GM12873 (cell line): ENCODE measurements around the gene CZIB.

Source experiments
- TF ChIP-seq, protein P1 (sequence below): IDR thresholded peaks from 2 replicates; pipeline ENCODE4 v1.5.1; 2012; ENCODE audit warnings: low read depth, mild to moderate bottlenecking, moderate library complexity, low read length, control low read depth; ENCODE audit not compliant: insufficient read depth; ENCODE audit errors: missing control alignments

Gene CZIB

GRCh38 chr1:53238197-53239155, 18.0 kb upstream of the CZIB start, which contains the start of gene MAGOH:
TSS of gene MAGOH (minus strand) at chr1:53238518. CDS start at chr1:53238448, 70 bp downstream.
- TF ChIP-seq, protein P1, sequence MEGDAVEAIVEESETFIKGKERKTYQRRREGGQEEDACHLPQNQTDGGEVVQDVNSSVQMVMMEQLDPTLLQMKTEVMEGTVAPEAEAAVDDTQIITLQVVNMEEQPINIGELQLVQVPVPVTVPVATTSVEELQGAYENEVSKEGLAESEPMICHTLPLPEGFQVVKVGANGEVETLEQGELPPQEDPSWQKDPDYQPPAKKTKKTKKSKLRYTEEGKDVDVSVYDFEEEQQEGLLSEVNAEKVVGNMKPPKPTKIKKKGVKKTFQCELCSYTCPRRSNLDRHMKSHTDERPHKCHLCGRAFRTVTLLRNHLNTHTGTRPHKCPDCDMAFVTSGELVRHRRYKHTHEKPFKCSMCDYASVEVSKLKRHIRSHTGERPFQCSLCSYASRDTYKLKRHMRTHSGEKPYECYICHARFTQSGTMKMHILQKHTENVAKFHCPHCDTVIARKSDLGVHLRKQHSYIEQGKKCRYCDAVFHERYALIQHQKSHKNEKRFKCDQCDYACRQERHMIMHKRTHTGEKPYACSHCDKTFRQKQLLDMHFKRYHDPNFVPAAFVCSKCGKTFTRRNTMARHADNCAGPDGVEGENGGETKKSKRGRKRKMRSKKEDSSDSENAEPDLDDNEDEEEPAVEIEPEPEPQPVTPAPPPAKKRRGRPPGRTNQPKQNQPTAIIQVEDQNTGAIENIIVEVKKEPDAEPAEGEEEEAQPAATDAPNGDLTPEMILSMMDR, result no peak

- TF ChIP-seq, protein P1, result no peak
Measured at GRCh38 chr1:53237638-53238037, 17.2 kb upstream of the CZIB start.

GRCh38 chr1:53220962-53221286, 490 bp upstream of the CZIB start:
- TF ChIP-seq, protein P1, result no peak

- TF ChIP-seq, protein P1, result no peak
Measured at GRCh38 chr1:53219711-53220110, 723 bp downstream of the CZIB start.

GRCh38 chr1:53218201-53218600, 2.2 kb downstream of the CZIB start:
- TF ChIP-seq, protein P1, result no peak

DNA sequence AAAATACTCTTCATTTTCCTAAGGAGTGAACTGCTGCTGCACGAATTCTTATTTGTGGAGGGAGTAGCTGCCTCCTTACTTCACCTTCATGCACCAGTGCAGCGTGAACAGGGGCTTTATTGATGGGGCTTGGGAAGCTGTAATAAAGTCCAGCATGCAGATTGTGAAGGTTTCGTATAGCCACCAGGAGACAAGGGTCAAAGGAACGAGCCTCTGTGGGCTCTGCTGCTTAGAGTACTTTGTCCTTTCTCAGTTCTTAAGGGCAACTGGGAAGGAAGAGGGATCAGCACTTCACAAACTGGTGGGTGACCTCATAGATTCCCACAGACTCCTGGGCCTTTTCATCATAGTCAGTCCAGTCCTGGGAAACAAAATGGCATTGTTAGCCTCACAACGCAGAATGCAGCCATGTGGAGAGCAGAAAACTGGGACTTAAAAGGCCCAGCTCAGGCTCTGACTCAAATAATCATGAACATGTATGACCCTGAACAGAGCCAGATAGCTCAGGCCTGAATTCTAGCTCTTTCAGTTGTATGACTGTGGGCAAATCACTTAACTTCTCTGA, 6.0 kb downstream of the CZIB start:
- TF ChIP-seq, protein P1, result no peak

DNA sequence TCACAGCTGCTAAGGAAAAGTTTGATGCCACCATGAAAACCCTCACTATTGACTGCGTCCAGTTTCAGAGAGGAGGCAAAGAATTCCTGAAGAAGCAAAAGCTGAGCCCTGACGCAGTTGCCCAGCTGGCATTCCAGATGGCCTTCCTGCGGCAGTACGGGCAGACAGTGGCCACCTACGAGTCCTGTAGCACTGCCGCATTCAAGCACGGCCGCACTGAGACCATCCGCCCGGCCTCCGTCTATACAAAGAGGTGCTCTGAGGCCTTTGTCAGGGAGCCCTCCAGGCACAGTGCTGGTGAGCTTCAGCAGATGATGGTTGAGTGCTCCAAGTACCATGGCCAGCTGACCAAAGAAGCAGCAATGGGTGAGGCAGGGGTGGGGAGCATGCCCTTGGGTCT, 9.5 kb downstream of the CZIB start:
- TF ChIP-seq, protein P1, result no peak
